NCI-H1105 treated with DMSO at 0.1 percent for 48 hours (cell line): ENCODE measurements around the gene MDGA2.

Experiments
- DNase-seq: peaks from one replicate; lab custom pipeline; 2025; lab: John Stamatoyannopoulos, UW

Gene MDGA2

DNA sequence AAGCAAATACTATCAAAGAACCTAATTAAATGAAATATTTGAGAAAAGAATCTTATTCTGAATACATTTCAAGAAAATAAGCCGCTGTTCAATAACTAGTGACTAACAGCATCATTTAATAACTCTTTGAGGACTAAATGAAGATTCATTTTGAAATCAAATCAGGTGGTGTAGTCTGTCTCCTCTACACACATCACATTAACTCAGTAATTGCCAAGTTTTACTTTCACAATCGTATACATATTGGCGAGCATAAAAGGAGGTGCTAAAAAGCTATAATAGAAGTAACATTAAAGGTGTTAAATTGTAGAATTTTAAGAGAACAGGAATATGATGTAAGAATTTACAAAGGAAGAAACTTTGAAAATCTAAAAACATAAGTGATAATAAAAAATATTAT lies 185.1 kb downstream of the MDGA2 start:
- no peak for DNase-seq

DNA sequence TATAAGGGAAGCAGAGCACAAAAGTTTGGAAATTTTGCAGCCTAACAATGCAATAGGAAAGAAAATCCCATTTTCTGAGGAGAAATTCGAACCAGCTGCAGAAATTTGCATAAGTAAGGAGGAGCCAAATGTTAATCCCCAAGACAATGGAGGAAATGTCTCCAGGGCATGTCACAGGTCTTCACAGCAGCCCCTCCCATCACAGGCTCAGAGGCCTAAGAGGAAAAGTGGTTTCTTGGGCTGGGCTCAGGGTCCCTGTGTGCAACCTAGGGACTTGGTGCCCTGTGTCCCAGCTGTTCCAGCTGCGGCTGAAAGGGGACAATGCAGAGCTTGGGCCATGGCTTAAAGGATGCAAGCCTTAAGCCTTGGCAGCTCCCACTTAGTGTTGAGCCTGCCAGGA lies 190.0 kb downstream of the MDGA2 start:
- no peak for DNase-seq

DNA sequence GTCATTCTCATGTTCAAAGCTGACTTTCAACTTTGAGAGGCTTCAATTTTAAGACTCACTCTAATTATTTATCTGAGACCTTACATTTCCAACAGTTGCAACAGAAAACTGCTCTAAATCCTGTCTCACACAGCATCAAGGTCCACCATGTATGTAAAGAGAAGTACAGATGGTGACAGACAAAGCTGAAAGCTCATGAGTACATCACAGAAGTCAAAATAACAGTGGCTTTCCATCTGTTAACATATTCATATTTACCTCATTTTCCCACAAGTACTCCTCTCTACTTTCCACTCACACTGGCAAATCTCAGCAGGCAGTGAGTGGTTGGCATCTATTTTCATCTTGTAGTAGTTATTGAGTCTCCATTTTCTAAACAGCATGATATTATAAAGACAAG lies 192.0 kb downstream of the MDGA2 start:
- DNase-seq, result no peak

DNA sequence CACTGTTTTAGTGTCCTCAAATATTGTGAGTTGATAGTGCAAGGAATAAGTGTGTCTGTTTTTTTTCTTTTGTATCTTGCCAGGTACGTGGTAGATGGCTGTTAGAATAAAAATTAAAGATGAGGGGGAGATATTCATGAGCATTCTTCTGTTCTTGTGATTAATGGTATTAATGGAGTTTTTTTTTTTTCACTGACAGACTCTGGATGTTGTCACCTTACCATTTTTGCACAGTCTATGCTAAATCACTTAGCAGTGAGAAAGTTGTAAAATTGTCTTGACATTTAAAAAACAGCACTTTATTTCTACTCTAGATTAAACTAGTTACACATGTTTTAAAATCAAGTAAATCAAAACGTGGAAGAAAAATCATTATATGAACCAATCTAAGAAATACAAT lies 204.3 kb downstream of the MDGA2 start:
- no peak for DNase-seq

DNA sequence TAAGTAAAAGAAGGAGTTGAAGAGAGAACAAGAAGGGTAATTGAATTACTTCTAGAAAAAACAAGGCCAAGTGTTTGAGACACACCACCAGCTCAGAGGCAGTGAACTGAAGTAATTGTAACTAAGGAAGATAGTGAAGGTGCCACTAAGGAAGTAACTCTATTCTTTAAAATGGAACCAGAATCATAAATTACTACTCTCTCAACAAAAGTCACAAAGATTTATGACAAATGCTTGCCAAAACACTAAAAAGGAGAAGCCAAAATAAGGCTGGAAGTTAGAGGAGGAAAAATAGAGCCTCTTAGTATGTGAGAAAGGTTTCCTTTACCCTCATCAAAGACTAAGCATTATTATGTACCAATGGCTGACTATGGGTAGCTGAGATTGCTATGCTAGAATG lies 208.5 kb downstream of the MDGA2 start:
- DNase-seq, result no peak

DNA sequence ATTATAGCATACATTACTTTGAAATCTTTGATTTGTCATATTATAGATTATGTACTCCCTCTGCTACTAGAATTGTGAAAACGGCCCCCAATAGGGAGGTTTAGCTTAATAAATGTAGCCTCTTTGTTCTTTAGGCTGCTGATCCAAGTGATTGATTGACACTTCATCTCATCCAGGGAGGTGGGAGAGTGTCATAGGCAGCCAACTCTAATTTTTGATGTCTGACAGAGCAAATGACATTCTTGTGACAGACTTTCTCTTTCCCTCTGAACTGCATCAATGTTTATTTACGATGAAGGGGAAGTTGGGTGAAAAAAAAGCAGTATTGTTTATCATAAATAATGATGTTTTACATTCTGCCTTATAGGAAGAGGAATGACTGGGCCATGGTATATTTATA lies 221.4 kb downstream of the MDGA2 start:
- no peak for DNase-seq

DNA sequence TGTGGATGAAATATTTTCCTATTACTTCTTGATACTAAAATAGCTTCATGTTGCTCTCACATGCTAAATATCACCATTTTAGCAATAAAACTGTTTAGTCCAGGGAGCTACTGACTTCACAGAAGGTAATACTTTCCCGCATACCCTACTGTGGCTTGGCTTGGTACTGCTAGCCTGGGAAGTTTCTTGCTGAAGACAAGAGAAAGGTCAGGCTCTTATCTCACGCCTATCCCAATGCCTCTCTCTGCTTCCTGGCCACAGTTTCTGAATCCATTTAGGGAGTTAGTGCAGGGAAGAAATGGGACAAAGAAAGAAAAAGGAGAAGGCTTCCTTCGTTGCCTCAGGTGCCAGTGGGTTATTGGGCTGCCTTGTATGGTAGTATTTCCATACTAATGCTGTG lies 228.3 kb downstream of the MDGA2 start:
- DNase-seq, result no peak

DNA sequence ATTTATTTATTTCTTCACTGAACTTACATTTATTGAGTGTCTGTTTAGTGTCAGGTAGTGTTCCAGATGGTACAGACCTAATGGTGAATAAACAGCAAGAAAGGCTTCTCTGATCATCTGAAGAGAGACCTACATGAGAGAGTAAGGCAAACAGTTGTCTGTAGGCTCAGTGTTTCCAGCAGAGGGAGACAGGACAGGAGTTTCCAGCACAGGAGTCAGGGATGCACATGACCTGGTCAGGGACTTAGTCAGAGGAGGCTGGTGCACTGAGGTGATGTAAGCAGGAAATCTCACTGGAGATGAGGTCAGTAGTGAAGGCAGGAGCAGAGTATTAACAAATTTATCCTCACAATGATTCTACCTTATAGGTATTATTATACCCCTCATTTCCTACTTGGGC lies 233.2 kb downstream of the MDGA2 start:
- peak; percentile 27 for DNase-seq

DNA sequence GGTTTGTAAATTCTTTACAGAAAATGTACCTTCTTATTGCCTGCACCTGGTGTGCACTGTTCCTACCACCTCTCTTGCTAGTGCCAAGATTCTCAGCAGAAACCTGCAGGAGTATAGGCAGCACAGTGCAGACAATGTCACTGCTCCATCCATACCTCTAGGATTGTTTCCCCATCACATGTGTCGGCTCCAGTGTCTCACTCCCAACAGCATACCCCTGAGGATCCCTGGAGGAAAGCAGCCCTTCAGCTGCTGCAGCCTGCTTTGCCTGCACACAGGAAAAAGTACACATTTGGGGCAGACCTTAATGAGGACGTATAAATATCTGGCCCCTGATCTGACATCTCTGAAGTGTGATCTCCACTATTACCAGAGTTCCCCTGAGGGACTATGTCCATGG lies 235.5 kb downstream of the MDGA2 start:
- no peak for DNase-seq

DNA sequence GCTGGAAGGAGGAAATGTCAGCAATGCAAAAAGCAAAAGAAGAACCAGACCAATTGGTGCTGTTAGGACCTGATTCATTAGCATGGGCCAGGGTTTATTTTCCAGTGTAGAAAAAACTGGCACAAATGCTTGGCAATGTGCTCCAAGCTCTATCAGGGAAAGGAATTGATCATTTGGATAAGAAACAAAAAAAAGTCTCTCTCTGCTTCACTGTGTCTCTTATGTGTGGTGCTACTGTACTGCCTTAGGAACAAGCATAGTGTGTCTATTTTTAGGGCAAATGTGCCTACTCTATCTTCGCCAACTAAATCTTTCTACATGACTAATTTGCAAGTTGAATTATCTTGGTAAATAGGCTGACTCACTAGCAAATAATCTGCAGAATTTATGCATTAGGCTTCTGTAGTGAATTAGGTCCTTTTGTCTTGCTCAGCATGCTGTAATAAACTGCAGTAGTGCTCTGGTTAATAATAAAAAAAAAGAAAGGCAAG lies 236.7 kb downstream of the MDGA2 start:
- no peak for DNase-seq

DNA sequence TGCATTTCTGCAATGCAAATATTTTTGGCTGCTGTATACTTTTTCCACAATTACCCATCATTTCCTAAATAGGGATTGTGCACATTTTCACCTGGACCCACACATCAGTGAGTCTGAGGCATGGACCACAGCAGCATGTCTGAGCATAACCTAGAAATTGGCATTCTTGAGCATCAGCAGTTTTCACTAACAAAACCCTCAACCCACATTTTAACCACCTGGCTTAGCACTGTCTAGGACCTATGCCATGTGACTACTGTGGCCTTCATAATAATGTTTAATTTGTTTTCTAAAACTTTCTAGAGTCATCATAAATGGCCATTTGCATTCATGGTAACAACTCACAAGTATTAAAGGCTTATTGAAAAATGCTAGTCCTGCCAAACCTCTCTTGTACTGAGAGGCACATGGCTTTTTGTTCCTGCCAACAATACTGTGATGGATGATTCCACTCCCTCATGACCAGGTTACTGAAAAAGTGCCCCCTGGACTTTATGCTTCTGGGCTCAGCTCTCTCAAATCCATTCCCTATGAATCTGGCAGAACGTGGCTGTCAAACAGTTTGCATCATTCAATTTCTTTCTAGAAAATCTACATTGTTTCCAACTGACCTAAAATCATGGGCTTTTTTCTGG lies 240.0 kb downstream of the MDGA2 start:
- no peak for DNase-seq

DNA sequence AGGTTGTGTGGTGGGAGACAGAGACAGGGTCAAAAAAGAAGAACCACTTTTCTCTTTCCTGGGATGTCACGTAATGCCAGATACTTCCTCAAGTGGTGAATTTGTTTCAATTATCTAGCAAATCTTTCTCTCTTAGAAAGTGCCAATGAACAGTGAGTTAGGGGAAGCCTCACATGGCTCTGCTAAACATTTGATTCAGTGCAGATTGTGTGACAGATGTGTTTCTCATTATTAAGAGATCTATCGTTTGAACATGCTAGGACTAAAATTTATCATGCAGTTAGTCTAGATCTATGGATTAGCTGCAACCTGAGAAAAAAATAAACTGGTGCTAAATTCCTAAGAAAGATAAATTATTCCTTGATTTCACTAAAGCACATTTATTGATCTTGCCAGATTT lies 247.8 kb downstream of the MDGA2 start:
- no peak for DNase-seq

DNA sequence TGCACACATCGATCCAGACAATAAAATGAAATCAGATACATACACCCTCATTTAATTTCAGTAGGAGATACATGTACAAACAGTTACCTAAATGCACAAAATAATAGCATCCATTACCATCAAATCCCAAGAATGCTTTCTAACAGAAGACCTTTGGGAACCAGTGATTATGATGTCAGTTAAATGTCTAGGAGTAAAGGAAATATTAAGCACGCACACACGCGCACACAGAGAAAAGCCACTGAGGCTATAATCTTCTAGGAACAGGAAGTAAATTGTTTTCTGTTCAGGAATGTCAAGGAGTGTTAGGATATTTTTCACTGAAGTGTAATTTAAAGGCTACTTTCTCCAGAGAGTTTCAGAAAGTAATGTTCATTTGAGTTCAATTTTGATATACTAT lies 250.1 kb downstream of the MDGA2 start:
- no peak for DNase-seq

DNA sequence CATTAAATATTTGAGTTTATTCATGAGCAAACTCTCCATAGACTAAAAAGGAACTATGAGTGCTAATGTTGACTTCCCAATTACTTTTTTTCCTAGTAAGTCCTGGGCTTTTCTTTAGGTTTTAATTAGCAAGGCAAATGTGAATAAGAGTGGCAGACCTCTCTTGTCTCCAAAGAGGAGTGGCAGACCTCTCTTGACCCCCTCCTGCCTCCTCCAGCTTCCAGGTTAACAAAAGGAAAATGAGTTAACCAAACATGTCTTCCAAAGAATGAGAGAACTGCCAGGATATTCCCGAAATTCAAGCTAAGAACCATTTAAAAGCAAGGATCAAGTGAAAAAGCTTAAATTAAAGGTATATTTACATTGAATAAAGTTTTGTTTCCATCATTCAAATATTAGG lies 253.2 kb downstream of the MDGA2 start:
- DNase-seq, result no peak

DNA sequence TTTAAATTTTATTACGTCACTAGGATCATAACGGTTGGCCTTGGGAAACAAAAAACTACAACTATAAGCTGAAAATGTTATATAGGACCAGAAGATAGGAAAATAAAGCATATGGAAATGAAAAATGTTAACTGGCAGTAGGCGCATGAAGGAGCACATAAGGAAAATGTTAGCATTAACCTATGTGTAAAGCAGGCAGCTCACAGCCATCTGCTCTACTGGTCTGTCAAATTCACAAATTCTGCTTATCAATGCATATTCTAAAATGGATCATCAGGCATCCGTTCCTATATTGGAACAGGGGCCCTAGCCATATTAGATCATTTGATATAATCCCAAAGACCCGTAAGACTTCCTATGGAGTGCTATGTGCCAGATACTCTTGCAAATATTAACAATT lies 263.9 kb downstream of the MDGA2 start:
- DNase-seq, result no peak

DNA sequence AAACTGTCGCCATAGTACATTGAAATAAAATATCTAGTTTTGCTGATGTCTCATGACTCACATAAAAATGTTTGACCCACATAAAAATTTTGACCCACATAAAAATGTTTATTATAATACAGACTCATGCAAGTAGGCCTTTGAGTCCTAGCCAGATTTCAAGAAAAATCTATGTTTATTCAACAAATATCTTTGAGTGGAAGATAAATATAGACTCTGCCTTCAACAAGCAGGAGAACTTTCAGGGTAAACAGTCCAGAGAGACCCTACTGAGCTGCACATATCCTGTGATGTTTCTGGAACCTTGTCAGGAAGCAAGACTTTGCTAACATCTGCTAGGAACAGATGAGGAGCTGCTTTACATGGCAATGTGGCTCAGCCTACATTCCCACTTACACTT lies 283.1 kb downstream of the MDGA2 start:
- no peak for DNase-seq

DNA sequence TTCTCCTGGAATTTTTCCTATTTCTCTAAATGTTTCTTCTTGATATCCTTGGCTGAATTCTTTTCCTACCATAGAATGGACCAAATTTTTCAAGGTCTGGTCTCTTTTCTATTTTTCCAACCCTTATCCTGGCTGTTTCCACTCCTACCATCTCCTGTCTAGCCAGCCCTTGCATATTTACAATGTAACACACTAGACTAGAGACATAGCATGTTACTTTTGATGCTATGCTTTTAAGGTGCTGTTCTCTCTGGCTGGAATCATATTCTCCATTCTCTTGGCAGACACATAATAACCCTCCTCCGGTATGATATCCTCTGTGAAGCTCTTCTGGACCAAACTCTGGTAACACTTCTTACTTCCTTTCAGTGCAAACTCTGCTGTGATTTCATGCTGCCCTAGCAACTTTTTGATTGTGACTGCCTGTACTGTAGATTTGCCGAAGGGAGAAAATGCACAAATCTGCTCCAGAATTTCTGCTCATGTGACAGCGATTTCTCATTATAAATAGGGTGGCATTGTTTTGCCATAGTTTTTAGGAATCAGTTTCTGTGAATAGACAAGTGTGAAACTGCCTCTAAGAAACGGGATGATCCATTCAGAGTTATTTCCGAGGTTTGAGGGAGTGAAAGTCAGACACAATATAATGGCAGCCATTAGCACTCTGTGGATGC lies 284.4 kb downstream of the MDGA2 start:
- no peak for DNase-seq

DNA sequence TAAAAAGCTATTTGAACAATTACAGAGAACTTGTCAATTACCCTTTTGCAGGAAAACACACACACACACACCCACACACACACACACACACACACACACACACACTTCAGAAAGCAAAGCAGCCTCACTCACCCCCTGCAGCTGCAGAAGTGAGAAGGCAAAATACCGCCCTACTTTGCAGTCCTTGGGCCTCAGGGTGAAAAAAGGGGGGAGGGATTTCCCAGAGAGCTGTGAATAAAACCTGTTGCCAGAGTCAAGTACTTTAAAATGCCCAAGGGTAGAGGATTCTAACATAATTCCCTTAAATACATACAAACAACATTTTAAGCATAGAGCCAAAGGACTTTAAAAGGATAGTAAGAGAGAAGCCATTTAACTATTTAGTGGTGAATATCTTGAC lies 285.9 kb downstream of the MDGA2 start:
- DNase-seq, result no peak

DNA sequence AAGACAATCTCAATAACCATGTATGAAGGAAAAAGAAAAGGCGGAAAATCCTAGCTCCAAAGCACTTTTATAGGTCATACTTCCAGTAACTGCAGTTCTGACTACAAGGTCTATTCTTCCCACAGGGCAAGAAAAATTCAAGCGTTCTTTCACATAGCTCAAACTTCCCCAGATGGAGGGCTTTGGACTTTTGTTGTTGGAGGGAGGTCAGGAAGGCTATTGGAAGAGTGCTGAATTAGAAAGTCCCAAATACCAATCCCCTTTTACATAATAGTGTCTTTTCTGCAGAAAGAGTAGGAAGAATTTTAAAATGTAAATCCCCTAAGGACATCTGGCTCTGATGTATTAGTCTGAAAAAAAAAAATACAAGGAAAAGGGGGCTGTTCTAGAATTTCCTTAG lies 309.4 kb downstream of the MDGA2 start:
- DNase-seq, result no peak

DNA sequence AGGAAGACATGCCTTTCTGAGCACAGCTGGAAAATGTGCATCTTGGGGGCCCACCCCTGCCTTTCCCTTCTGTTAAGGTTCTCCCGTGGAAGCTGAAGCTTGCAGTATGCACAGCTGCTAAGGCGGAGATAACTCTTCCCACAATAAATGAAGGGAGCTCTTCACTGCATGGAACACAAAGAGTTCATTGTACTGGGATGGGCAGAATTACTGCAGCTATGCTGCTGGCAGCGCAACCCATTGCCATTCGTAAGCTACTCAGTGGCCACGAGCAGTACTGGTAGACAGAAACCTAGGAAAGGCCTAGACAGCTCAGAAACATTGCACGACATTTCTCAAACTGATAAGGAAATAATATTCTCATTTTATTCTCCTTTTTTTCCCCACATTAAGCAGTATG lies 310.2 kb downstream of the MDGA2 start:
- no peak for DNase-seq

DNA sequence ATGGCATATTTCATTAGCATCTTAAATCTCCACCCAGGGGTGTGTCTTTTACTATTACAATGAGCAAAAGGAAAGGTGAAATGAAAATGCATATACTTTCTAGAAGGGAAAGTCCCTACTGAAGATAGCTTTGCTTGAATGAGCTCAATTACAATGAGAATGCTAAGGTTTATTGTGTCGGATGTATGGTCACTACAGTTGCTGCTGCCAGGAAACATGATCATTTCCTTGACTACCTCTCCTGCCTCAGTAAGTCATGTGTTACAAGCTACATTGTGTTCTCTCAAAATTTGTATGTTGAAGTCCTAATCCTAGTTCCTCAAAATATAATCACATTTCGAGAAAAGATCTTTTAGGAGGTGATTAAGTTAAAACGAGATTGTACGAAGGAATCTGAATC lies 322.2 kb downstream of the MDGA2 start:
- no peak for DNase-seq

DNA sequence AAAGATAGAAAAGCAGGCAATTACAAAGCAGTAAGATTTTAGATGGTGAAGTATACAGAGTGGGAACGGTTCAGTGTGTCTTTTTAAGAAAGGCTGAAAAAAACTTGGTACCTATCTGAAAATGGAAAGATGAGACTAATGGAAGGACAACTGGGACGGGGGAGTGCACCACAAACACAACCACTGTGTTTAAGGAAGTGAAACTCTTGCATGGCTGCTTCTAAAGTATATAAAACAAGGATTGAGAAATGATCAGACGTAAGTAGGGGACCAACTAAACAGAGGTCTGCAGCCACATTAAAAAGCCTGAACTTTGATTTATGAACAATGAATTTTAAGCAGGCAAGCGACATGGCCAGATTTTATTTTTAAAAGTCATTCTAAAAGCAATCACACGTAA lies 328.6 kb downstream of the MDGA2 start:
- no peak for DNase-seq

DNA sequence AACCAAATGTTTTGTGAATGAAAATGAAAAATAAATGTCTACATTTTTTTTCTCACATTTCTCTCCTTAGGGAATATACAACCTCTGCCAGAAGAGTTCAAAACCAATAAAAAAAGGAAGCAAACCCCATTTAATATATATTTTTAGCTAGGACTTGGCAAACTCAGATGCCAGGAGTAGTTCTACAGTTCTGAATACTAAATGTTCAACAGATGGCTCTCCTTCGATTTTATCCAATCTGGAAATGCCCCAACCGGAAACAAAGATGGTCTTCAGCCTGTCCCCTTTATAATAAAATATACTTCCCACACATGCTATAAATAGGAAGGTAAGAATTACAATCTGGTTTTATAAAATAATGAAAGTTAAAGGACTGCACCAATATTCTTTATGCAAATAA lies 330.4 kb downstream of the MDGA2 start:
- no peak for DNase-seq

DNA sequence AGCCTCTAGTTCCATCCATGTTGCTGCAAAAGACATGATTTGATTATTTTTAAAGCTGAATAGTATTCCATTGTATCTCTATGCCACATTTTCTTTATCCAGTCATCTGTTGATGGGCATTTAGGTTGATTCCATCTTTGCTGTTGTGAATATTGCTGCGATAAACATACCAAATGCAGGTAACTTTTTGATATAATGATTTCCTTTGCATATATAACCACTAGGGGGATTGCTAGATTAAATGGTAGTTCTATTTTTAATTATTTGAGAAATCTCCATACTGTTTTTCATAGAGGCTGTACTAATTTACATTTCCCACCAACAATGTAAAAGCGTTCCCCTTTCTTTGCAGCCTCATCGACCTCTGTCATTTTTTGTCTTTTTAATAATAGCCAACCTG lies 342.5 kb downstream of the MDGA2 start:
- DNase-seq, result no peak
